Ishikawa (cell line): Measurements from ENCODE around the gene RP9.

ENCODE experiments used
- CREB1 ChIP-seq: IDR thresholded peaks from 2 replicates; pipeline ENCODE4 v1.6.1; 2012; ENCODE audit warnings: low read depth
- EGR1 ChIP-seq: IDR thresholded peaks from 2 replicates; pipeline ENCODE4 v1.6.1; 2012
- EP300 ChIP-seq: IDR thresholded peaks from 2 replicates; pipeline ENCODE4 v1.6.1; 2012; ENCODE audit warnings: borderline replicate concordance
- MAX ChIP-seq: IDR thresholded peaks from 2 replicates; pipeline ENCODE4 v1.6.1; 2012
- REST ChIP-seq: IDR thresholded peaks from 2 replicates; pipeline ENCODE4 v1.6.1; 2012; ENCODE audit warnings: low read depth, mild to moderate bottlenecking
- TCF12 ChIP-seq: IDR thresholded peaks from 2 replicates; pipeline ENCODE4 v1.6.1; 2012; ENCODE audit warnings: low read depth
- YY1 ChIP-seq: IDR thresholded peaks from 2 replicates; pipeline ENCODE4 v1.6.1; 2012; ENCODE audit warnings: low read depth

GRCh38 chr7:33091641-33092191 lies 17.5 kb downstream of the RP9 start:
- TF ChIP-seq YY1 (no peak), REST (no peak), MAX (no peak), EGR1 (no peak), TCF12 (no peak), CREB1 (no peak), EP300 (no peak)
